Measurements from ENCODE around the gene SOHLH1.

Gene SOHLH1

DNA sequence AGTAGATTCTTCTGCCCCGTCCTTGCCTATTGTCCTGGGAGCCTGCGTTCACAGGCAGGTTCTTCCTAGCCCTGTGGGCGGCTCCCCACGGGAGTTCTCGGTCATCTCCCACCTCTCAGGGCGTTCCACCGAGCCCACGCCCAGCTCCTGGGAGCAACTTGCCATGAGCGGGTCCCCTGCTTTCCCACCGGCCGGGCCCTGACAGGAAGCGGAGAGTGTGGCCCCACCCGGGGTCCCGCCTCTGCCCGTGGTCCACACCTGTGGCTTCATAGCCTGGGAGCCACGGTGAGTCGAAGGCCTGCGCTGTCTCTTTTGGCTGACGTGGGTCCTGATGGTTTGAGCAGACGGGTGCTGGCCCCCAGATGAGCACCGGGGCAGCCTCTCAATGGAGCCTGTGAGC, 45.9 kb upstream of the SOHLH1 start:
- no peak overlapping the region for H3K4me3 ChIP-seq (ENCODE audit: low read depth, low read length)
- no peaks in the 10 kb centered on the region for H3K36me3 ChIP-seq
- H3K27me3 ChIP-seq (ENCODE audit: insufficient read depth, low read depth, severe bottlenecking) = no peaks in the 10 kb centered on the region
- no peak for DNase-seq
- no peak overlapping the region for H3K27ac ChIP-seq
- TF ChIP-seq, protein P1, sequence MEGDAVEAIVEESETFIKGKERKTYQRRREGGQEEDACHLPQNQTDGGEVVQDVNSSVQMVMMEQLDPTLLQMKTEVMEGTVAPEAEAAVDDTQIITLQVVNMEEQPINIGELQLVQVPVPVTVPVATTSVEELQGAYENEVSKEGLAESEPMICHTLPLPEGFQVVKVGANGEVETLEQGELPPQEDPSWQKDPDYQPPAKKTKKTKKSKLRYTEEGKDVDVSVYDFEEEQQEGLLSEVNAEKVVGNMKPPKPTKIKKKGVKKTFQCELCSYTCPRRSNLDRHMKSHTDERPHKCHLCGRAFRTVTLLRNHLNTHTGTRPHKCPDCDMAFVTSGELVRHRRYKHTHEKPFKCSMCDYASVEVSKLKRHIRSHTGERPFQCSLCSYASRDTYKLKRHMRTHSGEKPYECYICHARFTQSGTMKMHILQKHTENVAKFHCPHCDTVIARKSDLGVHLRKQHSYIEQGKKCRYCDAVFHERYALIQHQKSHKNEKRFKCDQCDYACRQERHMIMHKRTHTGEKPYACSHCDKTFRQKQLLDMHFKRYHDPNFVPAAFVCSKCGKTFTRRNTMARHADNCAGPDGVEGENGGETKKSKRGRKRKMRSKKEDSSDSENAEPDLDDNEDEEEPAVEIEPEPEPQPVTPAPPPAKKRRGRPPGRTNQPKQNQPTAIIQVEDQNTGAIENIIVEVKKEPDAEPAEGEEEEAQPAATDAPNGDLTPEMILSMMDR (IDR thresholded peaks at IDR 0.05; ENCODE audit: low read depth, low read length) = no peak
- no peaks in the 10 kb centered on the region for H3K9me3 ChIP-seq (ENCODE audit: severe bottlenecking)

DNA sequence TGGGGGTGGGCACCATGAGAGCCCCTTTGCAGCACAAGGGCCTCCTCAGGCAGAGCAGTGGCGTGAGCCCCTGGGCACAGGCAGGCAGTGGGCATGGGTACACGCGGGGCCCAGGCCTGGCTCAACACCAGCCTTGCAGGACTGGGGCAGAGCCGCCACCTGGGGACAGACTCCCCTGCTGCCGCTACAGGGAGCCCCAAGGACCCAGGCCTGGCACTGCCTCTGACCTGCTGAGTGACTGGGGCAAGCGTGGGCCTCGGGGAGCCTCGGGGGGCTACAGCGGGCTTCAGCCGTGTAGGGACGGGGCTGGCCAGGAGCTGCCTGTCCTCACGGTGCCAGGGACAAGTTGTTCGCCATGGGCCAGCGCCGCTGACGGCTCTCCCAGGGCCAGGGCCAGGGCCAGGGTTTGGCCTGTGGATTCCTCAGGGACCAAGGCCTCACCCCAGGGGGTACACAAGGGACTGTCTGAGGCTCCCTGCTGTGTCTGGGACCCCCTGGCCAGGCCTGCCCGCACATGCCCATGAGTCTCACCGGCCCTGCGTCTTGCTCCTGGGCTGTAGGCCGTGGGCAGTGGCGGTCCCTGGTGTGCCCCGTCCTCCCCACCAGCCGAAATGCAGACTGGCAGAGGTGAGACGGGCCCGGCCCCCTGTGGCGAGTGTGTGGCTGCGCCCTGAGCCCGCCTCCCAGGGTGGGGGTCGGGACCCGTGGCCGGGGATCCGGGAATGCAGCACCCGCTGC, 45.2 kb upstream of the SOHLH1 start:
- H3K27ac ChIP-seq = no peak overlapping the region
- H3K4me3 ChIP-seq (ENCODE audit: low read depth, low read length) = no peak overlapping the region
- TF ChIP-seq, protein P1 (IDR thresholded peaks at IDR 0.05; ENCODE audit: low read depth, low read length) = no peak
- H3K9me3 ChIP-seq (ENCODE audit: severe bottlenecking) = no peaks in the 10 kb centered on the region
- H3K27me3 ChIP-seq (ENCODE audit: insufficient read depth, low read depth, severe bottlenecking) = no peaks in the 10 kb centered on the region
- H3K36me3 ChIP-seq = no peaks in the 10 kb centered on the region
- DNase-seq = no peak

DNA sequence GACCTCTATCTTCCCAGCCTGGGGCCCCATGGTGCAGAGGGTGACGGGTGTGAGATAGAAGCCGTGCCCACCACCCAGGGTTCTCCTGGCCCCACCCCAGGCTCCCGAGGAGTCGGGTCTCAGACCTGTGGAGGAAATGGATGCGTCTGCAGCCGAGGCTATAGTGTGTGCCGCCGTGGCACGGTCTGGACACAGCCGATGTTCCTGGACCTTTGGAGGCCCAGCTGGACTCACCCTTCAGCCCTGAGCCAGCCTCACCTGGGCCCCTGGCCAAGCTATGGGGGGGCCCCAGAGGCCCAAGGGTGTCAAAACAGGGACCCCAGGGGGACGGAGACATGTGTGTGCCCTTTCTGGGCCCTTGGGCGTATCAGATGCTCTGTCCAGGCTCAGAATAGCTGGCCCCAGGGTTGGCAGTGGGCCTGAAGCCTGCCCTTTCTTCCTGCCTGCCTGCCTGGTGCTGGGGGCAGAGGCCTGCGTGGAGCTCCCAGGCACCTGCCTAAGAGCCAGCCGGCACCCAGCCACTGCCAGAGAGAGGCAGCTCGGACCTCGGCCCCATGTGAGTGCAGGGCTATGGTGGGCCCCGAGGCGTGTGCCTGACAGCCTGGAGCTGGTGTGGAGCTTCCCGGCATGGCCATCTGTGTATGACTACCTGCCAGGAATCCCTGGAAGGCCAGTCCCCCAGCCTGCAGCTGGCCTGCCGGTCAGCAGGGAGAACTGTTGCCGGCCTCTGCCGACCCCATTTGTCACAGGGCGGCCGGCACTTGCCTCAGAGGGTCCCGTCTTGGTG, 44.5 kb upstream of the SOHLH1 start:
- no peak overlapping the region for H3K4me3 ChIP-seq (ENCODE audit: low read depth, low read length)
- no peak overlapping the region for H3K27ac ChIP-seq
- no peaks in the 10 kb centered on the region for H3K27me3 ChIP-seq (ENCODE audit: insufficient read depth, low read depth, severe bottlenecking)
- no peaks in the 10 kb centered on the region for H3K36me3 ChIP-seq
- TF ChIP-seq, protein P1 (IDR thresholded peaks at IDR 0.05; ENCODE audit: low read depth, low read length) = no peak
- no peaks in the 10 kb centered on the region for H3K9me3 ChIP-seq (ENCODE audit: severe bottlenecking)
- no peak for DNase-seq

DNA sequence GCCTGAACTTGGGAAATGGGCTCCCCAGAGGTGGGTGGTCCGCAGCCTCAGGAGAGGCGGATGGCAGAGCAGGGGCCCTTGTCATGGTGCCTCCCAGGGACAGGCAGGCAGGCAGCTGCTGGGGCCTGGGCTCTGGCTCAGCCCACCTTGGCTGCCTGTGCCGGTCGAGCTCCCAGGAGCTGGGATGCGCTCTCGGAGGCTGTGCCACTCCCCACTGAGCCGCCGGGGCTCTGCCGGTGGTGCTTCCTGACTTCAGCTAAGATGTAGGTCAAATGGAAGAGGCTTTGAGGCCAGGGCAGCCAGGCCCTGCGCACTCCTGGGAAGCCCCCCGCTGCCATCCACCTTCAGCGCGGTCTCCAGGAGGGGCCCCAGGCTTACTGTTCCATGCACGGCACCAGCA, 43.7 kb upstream of the SOHLH1 start:
- Histone ChIP-seq H3K9me3 (ENCODE audit: severe bottlenecking) (no peaks in the 10 kb centered on the region), H3K27me3 (ENCODE audit: insufficient read depth, low read depth, severe bottlenecking) (no peaks in the 10 kb centered on the region), H3K4me3 (ENCODE audit: low read depth, low read length) (no peak overlapping the region), H3K36me3 (no peaks in the 10 kb centered on the region), H3K27ac (no peak overlapping the region)
- TF ChIP-seq, protein P1 (IDR thresholded peaks at IDR 0.05; ENCODE audit: low read depth, low read length) = no peak
- DNase-seq = no peak

DNA sequence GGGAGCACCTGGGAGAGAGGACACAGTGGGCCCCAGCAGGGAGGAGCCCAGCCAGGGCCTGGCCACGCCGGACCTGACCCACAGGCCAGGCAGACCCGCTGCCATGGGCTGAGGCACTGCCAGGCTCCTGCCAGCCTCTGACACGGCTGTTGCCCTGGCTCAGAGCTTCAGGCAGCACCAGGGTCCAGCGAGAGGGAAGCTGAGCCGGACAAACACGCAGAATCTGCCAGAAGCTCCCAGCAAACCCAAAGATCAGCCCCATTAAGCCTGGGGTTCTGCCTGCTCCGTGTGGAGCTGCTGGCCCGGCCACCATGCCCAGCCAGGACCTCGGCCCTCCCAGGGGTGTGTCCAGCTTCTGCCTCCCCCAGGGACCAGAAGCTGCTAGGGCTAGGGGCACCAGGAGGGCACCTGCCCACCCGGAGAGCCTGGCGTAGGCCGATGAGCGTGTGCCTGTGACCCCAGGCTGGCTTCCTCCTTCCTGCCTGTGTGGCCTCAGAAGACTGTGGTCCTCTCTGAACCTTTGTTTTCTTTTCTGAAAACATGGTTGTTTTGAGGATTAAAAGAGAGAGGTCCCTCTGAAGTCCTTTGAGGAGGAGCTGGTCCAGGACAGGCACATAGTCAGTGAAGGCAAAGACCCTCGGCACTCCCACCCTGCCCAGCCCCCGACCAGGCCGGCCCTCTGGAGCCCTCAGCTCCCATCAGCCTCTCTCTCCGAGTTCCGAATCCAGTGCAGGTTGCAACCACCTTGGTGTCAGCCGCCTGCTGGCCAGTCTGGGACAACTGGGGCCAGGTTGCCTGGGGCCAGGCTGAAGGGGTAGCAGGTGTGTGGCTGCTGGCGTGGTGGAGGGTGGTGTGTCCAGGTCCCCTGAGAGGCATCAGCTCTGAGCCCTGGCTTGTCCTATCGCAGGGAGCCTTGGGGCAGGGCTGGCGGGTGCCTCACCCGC, 42.3 kb upstream of the SOHLH1 start:
- Histone ChIP-seq H3K9me3 (ENCODE audit: severe bottlenecking) (no peaks in the 10 kb centered on the region), H3K36me3 (no peaks in the 10 kb centered on the region), H3K4me3 (ENCODE audit: low read depth, low read length) (no peak overlapping the region), H3K27ac (no peak overlapping the region), H3K27me3 (ENCODE audit: insufficient read depth, low read depth, severe bottlenecking) (no peaks in the 10 kb centered on the region)
- DNase-seq = peak; percentile 23
- TF ChIP-seq, protein P1 (IDR thresholded peaks at IDR 0.05; ENCODE audit: low read depth, low read length) = no peak
